Liver (tissue), 9 donors: ENCODE measurements around the gene ATG2A. TPM values are rescaled to one million over a fixed set of nuclear protein-coding genes. Genes with fewer than 3 reads are reported as not detected.
A peak's percentile ranks its signal among the peaks of the same experiment; 100 is the strongest.

Experiments used
- DNase-seq: peaks from one replicate; pipeline ENCODE4 v3.0.0-alpha.2; 2017; ENCODE audit warnings: low spot score
- H3K27ac ChIP-seq, 2 donors: one replicate each; pipeline ENCODE4 v1.7.0; 2013; ENCODE audit warnings: inconsistent platforms in 2 of 2, low read length in 2 of 2, control low read depth in 1 of 2, low read depth in 1 of 2, mild to moderate bottlenecking in 1 of 2
- H3K27me3 ChIP-seq, 4 donors: one replicate each; pipeline versions ENCODE4 v1.6.1 to v1.7.0; 2013; ENCODE audit warnings: low read length in 3 of 4, inconsistent platforms in 1 of 4, mild to moderate bottlenecking in 1 of 4, moderate library complexity in 1 of 4; ENCODE audit not compliant: control insufficient read depth in 4 of 4, insufficient read depth in 4 of 4
- H3K36me3 ChIP-seq, 4 donors: one replicate each; pipeline versions ENCODE4 v1.6.1 to v1.7.0; 2013; ENCODE audit warnings: low read length in 3 of 4, mild to moderate bottlenecking in 3 of 4, low read depth in 1 of 4, moderate library complexity in 1 of 4; ENCODE audit not compliant: control insufficient read depth in 4 of 4, insufficient read depth in 3 of 4
- H3K4me1 ChIP-seq, 4 donors: one replicate each; pipeline versions ENCODE4 v1.6.1 to v1.7.0; 2013; ENCODE audit warnings: low read length in 3 of 4, mild to moderate bottlenecking in 3 of 4, moderate library complexity in 1 of 4; ENCODE audit not compliant: control insufficient read depth in 4 of 4, insufficient read depth in 4 of 4
- H3K4me3 ChIP-seq, 3 donors: one replicate each; pipeline versions ENCODE4 v1.6.1 to v1.7.0; 2013; ENCODE audit warnings: low read length in 3 of 3, control low read depth in 1 of 3, low read depth in 1 of 3, mild to moderate bottlenecking in 1 of 3
- H3K9ac ChIP-seq, 2 donors: one replicate each; pipeline ENCODE4 v1.7.0; 2013; ENCODE audit warnings: low read length in 2 of 2, mild to moderate bottlenecking in 2 of 2, moderate library complexity in 2 of 2, control low read depth in 1 of 2, low read depth in 1 of 2
- H3K9me3 ChIP-seq, 4 donors: one replicate each; pipeline versions ENCODE4 v1.6.1 to v1.7.0; 2013; ENCODE audit warnings: low read length in 3 of 4; ENCODE audit not compliant: control insufficient read depth in 4 of 4
- CTCF ChIP-seq: fragments of 150-350 bp; IDR thresholded peaks from 2 replicates; pipeline ENCODE4 v1.5.1; 2017; ENCODE audit warnings: improper control_type of control experiment, low read depth, low read length; ENCODE audit not compliant: missing input control
- EGR1 ChIP-seq, 2 donors: IDR thresholded peaks; 2 replicates each; pipeline ENCODE4 v1.6.1; 2016 to 2018; ENCODE audit warnings: antibody characterized with exemption in 2 of 2, low read depth in 2 of 2
- FOXA1 ChIP-seq: IDR thresholded peaks from 2 replicates; pipeline ENCODE4 v1.6.1; 2016; ENCODE audit warnings: antibody characterized with exemption
- FOXA2 ChIP-seq: IDR thresholded peaks from 2 replicates; pipeline ENCODE4 v1.6.1; 2016; ENCODE audit warnings: antibody characterized with exemption
- GABPA ChIP-seq, 2 donors: IDR thresholded peaks in 1 of 2; conservative IDR thresholded peaks in 1 of 2; 2 replicates each; pipeline ENCODE4 v1.6.1; 2016; ENCODE audit warnings: antibody characterized with exemption in 2 of 2, mild to moderate bottlenecking in 1 of 2, moderate library complexity in 1 of 2
- HNF4A ChIP-seq, 2 donors: conservative IDR thresholded peaks; 2 replicates each; pipeline ENCODE4 v1.6.1; 2016; ENCODE audit warnings: antibody characterized with exemption in 2 of 2, mild to moderate bottlenecking in 2 of 2
- HNF4G ChIP-seq: IDR thresholded peaks from 2 replicates; pipeline ENCODE4 v1.6.1; 2016; ENCODE audit warnings: antibody characterized with exemption
- JUND ChIP-seq, 2 donors: IDR thresholded peaks; 2 replicates each; pipeline ENCODE4 v1.6.1; 2016; ENCODE audit warnings: antibody characterized with exemption in 2 of 2
- NR2F2 ChIP-seq: IDR thresholded peaks from 2 replicates; pipeline ENCODE4 v1.6.1; 2016; ENCODE audit warnings: antibody characterized with exemption
- RAD21 ChIP-seq, 2 donors: IDR thresholded peaks; 2 replicates each; pipeline ENCODE4 v1.6.1; 2016; ENCODE audit warnings: antibody characterized with exemption in 2 of 2, mild to moderate bottlenecking in 2 of 2
- REST ChIP-seq: IDR thresholded peaks from 2 replicates; pipeline ENCODE4 v1.6.1; 2016; ENCODE audit warnings: antibody characterized with exemption, mild to moderate bottlenecking
- RXRA ChIP-seq, 2 donors: IDR thresholded peaks; 2 replicates each; pipeline ENCODE4 v1.6.1; 2017 to 2018; ENCODE audit warnings: antibody characterized with exemption in 2 of 2, mild to moderate bottlenecking in 1 of 2
- SP1 ChIP-seq: IDR thresholded peaks from 2 replicates; pipeline ENCODE4 v1.6.1; 2018; ENCODE audit warnings: antibody characterized with exemption, mild to moderate bottlenecking
- TAF1 ChIP-seq: conservative IDR thresholded peaks from 2 replicates; pipeline ENCODE4 v1.6.1; 2016; ENCODE audit warnings: antibody characterized with exemption, mild to moderate bottlenecking
- YY1 ChIP-seq: IDR thresholded peaks from 2 replicates; pipeline ENCODE4 v1.6.1; 2016; ENCODE audit warnings: antibody characterized with exemption, mild to moderate bottlenecking
- ZBTB33 ChIP-seq: IDR thresholded peaks from 2 replicates; pipeline ENCODE4 v1.6.1; 2016; ENCODE audit warnings: antibody characterized with exemption
- WGBS: extraction: QIAGEN DNeasy Blood & Tissue Kit; methylation state at CpG from one replicate; pipeline ENCODE4 v1.1.7; 2013; 5-methylcytosine and 5-hydroxymethylcytosine counted together
- polyA plus RNA-seq, 2 donors: library from polyadenylated mRNA; stranded (reverse) in 1 of 2; unstranded in 1 of 2; fragments of 200-250 nt in 1 of 2; fragments of >200 nt in 1 of 2; fragmentation: Nextera tagmentation in 1 of 2; extraction: Ambion mirVana in 1 of 2; gene quantifications; one replicate each; pipeline versions ENCODE4 v1.2.1 to v1.2.3, GENCODE V29; 2013 to 2015
- total RNA-seq, 2 donors: library from RNA; depleted of rRNA; stranded (reverse); fragments of >200 nt; gene quantifications; one replicate each; pipeline ENCODE4 v1.2.3, GENCODE V29; 2014
- TF ChIP-seq, protein P1 (sequence below): IDR thresholded peaks from 2 replicates; pipeline ENCODE4 v1.6.1; 2016; ENCODE audit warnings: antibody characterized with exemption
- TF ChIP-seq, protein P2 (sequence below): IDR thresholded peaks from 2 replicates; pipeline ENCODE4 v1.6.1; 2016; ENCODE audit warnings: antibody characterized with exemption
- donor health status: healthy.
- donor health status: healthy.
- donor health status: healthy.
- donor health status: healthy.
- donor health status: healthy.

ATG2A gene
- total and polyA plus RNA-seq, 4 donors: 15.6 to 34.1 (median 23.0) TPM

DNA sequence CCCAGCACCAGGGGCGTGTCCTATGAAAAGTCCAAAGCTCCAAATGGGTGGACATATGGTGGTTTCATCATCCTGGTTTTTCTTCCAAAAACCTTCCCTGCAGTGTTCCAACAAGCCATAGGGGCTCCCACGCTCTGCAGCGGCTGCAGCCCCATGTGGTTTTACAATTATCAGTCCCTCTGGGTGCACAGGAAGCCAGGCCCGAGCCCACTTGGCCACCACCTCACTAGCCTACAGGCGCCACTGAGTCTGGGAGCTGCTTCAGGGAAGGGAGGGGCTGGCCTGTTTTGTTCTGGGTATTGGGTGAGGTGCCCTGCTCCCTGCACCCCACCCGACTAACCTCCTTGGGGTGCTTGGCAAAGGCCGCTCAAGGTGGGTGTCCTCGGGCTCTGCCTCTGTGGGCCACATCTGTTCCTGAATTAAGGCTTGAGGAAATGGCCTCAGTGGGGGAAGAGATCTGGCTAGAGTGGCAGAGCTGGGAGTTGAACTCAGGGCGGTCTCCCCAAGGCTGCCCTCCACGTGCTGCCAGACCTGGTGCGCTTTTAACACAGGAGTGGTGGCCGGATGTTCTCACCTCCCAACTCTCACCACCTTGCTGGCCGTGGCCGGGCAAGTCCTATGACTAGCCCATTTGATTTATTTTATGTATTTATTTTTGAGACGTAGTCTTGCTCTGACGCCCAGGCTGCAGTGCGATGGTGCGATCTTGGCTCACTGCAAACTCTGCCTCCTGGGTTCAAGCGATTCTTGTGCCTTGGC is 67.2 kb downstream of the ATG2A start:
- Histone ChIP-seq H3K27ac (peak overlapping the region; percentile 11 to 73), H3K9ac (no peak overlapping the region), H3K4me1 (peaks cover 12 to 37% (median 30%) of the 10 kb centered on the region in 4 donors), H3K27me3 (no peaks in the 10 kb centered on the region), H3K36me3 (peaks cover 0 to 8% (median 2%) of the 10 kb centered on the region in 4 donors), H3K9me3 (no peaks in the 10 kb centered on the region), H3K4me3 (no peak overlapping the region)
- 82% methylated on average over 19 of the region's 19 CpGs for WGBS
- no peak for DNase-seq
- TF ChIP-seq ZBTB33 (no peak), HNF4A (conservative IDR thresholded peaks at IDR 0.05) (peak; percentile 36 to 53), RAD21 (IDR thresholded peaks at IDR 0.05) (peak; percentile 34 to 69)

- H3K9ac ChIP-seq: no peak overlapping the region
Measured at GRCh38 chr11:64848826-64849597, 68.0 kb downstream of the ATG2A start.

More at GRCh38 chr11:64848826-64849597, 68.0 kb downstream of the ATG2A start:
- Histone ChIP-seq H3K4me1 (peaks cover 16 to 41% (median 29%) of the 10 kb centered on the region in 4 donors), H3K4me3 (no peak overlapping the region), H3K36me3 (peaks cover 0 to 2% (median under 1%) of the 10 kb centered on the region in 4 donors), H3K9me3 (no peaks in the 10 kb centered on the region), H3K27ac (peak overlapping the region; percentile 11 to 73), H3K27me3 (no peaks in the 10 kb centered on the region)
- no peak for DNase-seq
- TF ChIP-seq HNF4G: no peak
- peak in 1 of 2 donors; percentile 6 for TF ChIP-seq GABPA (IDR thresholded peaks at IDR 0.05 in 1 of 2, conservative IDR thresholded peaks at IDR 0.05 in 1 of 2)
- no peak for TF ChIP-seq ZBTB33
- TF ChIP-seq, protein P1, sequence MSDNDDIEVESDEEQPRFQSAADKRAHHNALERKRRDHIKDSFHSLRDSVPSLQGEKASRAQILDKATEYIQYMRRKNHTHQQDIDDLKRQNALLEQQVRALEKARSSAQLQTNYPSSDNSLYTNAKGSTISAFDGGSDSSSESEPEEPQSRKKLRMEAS: no peak
- TF ChIP-seq FOXA1: no peak
- peak; percentile 18 for TF ChIP-seq CTCF
- TF ChIP-seq EGR1 (IDR thresholded peaks at IDR 0.05; ENCODE audit: low read depth in 2 of 2): no peak
- peak; percentile 99 for TF ChIP-seq RXRA (IDR thresholded peaks at IDR 0.05)
- no peak for TF ChIP-seq TAF1
- TF ChIP-seq YY1: peak; percentile 33
- TF ChIP-seq JUND (IDR thresholded peaks at IDR 0.05): peak in 1 of 2 donors; percentile 12
- TF ChIP-seq SP1: peak; percentile 59
- no peak for TF ChIP-seq NR2F2
- TF ChIP-seq FOXA2: no peak
- TF ChIP-seq HNF4A (conservative IDR thresholded peaks at IDR 0.05): peak; percentile 58 to 74
- TF ChIP-seq, protein P2, sequence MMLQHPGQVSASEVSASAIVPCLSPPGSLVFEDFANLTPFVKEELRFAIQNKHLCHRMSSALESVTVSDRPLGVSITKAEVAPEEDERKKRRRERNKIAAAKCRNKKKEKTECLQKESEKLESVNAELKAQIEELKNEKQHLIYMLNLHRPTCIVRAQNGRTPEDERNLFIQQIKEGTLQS: no peak
- TF ChIP-seq REST: peak; percentile 31
- peak; percentile 65 to 67 for TF ChIP-seq RAD21 (IDR thresholded peaks at IDR 0.05)
- WGBS: 66% methylated on average over 16 of the region's 16 CpGs
